ENCODE measurements around the gene ARHGAP45. TPM values are rescaled to one million over a fixed set of nuclear protein-coding genes. Genes with fewer than 3 reads are reported as not detected.

The ARHGAP45 gene
- total and polyA plus RNA-seq, 9 of the 15 experiments (the other 6 are each of a cell fraction or from before 2014, with no cell fraction given): 0.08 to 22.1 (median 4.2) TPM

- TF ChIP-seq HES1 (IDR thresholded peaks at IDR 0.05; ENCODE audit: low read depth): no peak
- no peak for TF ChIP-seq ZNF212 (CRISPR knock-in tag; IDR thresholded peaks at IDR 0.05)
- TF ChIP-seq NCOA4 (IDR thresholded peaks at IDR 0.05; ENCODE audit: partially characterized antibody): no peak
- no peak for TF ChIP-seq ZNF232 (CRISPR knock-in tag; IDR thresholded peaks at IDR 0.05)
- TF ChIP-seq, protein P1, sequence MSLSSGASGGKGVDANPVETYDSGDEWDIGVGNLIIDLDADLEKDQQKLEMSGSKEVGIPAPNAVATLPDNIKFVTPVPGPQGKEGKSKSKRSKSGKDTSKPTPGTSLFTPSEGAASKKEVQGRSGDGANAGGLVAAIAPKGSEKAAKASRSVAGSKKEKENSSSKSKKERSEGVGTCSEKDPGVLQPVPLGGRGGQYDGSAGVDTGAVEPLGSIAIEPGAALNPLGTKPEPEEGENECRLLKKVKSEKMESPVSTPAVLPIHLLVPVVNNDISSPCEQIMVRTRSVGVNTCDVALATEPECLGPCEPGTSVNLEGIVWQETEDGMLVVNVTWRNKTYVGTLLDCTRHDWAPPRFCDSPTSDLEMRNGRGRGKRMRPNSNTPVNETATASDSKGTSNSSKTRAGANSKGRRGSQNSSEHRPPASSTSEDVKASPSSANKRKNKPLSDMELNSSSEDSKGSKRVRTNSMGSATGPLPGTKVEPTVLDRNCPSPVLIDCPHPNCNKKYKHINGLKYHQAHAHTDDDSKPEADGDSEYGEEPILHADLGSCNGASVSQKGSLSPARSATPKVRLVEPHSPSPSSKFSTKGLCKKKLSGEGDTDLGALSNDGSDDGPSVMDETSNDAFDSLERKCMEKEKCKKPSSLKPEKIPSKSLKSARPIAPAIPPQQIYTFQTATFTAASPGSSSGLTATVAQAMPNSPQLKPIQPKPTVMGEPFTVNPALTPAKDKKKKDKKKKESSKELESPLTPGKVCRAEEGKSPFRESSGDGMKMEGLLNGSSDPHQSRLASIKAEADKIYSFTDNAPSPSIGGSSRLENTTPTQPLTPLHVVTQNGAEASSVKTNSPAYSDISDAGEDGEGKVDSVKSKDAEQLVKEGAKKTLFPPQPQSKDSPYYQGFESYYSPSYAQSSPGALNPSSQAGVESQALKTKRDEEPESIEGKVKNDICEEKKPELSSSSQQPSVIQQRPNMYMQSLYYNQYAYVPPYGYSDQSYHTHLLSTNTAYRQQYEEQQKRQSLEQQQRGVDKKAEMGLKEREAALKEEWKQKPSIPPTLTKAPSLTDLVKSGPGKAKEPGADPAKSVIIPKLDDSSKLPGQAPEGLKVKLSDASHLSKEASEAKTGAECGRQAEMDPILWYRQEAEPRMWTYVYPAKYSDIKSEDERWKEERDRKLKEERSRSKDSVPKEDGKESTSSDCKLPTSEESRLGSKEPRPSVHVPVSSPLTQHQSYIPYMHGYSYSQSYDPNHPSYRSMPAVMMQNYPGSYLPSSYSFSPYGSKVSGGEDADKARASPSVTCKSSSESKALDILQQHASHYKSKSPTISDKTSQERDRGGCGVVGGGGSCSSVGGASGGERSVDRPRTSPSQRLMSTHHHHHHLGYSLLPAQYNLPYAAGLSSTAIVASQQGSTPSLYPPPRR (CRISPR knock-in tag; IDR thresholded peaks at IDR 0.05; ENCODE audit: borderline replicate concordance): no peak
- TF ChIP-seq ZNF3 (CRISPR knock-in tag; IDR thresholded peaks at IDR 0.05): no peak
- TF ChIP-seq NFRKB (IDR thresholded peaks at IDR 0.05; ENCODE audit: low read depth): no peak
- peak; percentile 48; the same call in 1 of the 2 replicates for TF ChIP-seq L3MBTL2 (IDR thresholded peaks at IDR 0.05)
- TF ChIP-seq ZNF124 (CRISPR knock-in tag; IDR thresholded peaks at IDR 0.05): no peak
- TF ChIP-seq CBFA2T2 (conservative IDR thresholded peaks at IDR 0.05): no peak
- no peak for TF ChIP-seq GTF2F1 (IDR thresholded peaks at IDR 0.05; ENCODE audit: low read depth, low read length)
- no peak for TF ChIP-seq HIVEP1 (CRISPR knock-in tag; IDR thresholded peaks at IDR 0.05)
- no peak for TF ChIP-seq ZNF77 (CRISPR knock-in tag; IDR thresholded peaks at IDR 0.05)
- TF ChIP-seq FOXO4 (CRISPR knock-in tag; IDR thresholded peaks at IDR 0.05): no peak
- TF ChIP-seq, protein P2, sequence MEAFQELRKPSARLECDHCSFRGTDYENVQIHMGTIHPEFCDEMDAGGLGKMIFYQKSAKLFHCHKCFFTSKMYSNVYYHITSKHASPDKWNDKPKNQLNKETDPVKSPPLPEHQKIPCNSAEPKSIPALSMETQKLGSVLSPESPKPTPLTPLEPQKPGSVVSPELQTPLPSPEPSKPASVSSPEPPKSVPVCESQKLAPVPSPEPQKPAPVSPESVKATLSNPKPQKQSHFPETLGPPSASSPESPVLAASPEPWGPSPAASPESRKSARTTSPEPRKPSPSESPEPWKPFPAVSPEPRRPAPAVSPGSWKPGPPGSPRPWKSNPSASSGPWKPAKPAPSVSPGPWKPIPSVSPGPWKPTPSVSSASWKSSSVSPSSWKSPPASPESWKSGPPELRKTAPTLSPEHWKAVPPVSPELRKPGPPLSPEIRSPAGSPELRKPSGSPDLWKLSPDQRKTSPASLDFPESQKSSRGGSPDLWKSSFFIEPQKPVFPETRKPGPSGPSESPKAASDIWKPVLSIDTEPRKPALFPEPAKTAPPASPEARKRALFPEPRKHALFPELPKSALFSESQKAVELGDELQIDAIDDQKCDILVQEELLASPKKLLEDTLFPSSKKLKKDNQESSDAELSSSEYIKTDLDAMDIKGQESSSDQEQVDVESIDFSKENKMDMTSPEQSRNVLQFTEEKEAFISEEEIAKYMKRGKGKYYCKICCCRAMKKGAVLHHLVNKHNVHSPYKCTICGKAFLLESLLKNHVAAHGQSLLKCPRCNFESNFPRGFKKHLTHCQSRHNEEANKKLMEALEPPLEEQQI (IDR thresholded peaks at IDR 0.05): no peak
- TF ChIP-seq YY1 (IDR thresholded peaks at IDR 0.05; ENCODE audit: borderline replicate concordance in 1 of 3, control insufficient read depth in 1 of 3, extremely low read depth in 1 of 3, insufficient read depth in 3 of 3, insufficient read length in 1 of 3, insufficient replicate concordance in 2 of 3, low read depth in 1 of 3, low read length in 2 of 3): peak in 2 of 3 experiments; percentile 39 to 71
- TF ChIP-seq RFX5 (IDR thresholded peaks at IDR 0.05; ENCODE audit: low read depth, low read length): no peak
Measured at GRCh38 chr19:1094978-1095701, 28.2 kb downstream of the ARHGAP45 start, which contains the start of gene POLR2E (continued).
